ENCODE measurements around the gene TNNT3.

DNA sequence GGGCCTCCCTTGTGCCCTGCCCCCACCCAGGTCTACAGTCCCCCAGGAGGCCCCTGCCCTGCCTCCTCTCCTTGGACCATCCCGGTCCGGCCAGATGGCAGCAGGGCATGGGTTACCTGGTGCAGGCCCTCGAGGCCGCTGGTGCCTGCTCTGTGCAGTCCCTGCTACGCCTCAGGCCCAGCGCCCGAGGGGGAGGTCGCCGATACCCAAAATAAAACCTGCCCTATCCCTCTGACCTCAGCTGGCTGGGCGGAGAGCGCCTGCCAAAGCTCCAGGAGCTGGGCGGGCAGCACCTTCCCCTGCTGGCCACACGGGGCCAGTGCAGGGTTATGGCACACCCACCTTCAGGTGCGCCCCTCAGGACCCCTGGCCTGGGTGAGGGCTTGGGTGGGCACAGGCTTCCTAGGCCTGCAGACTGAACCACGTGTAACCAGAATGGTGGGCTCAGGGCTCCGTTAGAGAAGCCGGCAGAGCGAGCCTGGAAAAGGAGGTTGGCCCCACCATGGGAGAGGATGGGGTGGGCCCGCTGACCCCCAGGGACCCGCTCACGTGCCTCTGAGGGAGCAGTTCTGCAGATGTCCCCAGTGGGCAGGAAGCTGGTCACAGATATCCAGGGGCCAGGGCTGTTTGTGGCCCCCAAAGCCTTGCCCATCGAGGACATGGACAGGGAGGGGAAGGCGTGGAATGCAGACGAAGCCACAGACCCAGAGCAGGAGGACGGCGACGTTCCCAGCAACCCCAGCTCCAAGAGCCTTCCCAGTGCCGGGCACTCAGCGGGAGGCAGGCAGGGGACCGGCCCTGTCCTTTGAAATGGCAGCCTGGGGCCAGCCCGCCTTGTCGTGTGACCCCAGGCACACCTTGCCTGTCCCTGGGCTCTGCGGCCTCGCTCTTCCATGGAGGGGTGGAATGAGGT is 1.7 kb upstream of the TNNT3 start:
- no peak for TF ChIP-seq POLR2A (IDR thresholded peaks at IDR 0.05; ENCODE audit: low read length)
- TF ChIP-seq GATA1 (IDR thresholded peaks at IDR 0.05; ENCODE audit: low read depth, low read length) = no peak
